ENCODE measurements around the gene ATP8B3.
"Not testable (repeated sequence)": the region's sequence is repeated elsewhere in the genome, so short reads cannot be mapped to it uniquely, and the experiment has no call there.

Gene ATP8B3

DNA sequence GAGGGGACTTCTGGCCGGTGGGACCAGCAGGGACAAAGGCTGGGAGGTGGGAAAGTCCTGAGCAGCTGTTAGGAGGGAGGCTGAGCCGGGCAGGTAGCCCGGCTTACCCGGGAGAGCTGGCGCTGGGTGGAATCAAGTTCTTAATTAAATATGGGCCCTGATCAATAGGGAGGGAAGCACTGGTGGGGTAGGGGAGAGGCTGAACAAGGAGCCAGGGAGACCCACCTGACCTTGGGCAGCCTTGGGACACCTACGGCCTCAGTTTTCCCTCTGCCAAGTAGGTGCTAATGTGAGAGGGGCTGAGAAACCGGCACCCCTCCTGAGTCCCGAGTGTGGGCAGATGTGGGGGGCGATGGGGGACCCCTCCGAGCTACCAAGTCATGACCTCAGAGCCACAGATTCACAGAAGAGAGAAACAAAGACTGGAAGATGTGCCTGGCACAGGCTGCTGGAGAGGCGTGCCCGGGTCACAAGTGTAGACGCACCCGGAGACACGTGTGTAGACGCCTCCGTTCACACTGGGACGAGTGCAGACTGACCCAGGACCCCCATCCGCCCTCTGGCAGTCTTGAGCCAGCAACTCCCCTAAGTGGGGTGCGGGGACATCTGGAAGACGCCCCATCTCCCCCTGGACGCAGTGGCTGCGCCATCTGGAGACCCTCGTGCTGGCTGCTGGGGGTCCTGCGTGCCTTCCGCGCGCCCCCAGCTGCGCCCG is 50.4 kb downstream of the ATP8B3 start:
- Histone ChIP-seq H3K4me1 (ENCODE audit: insufficient read depth, low read length) (peaks cover 1% of the 10 kb centered on the region; the same call in 1 of the 2 replicates), H3K4me3 (ENCODE audit: low read depth in 1 of 2, low read length in 2 of 2) (no peak overlapping the region), H2AFZ (ENCODE audit: low read depth, low read length) (no peak overlapping the region), H3K9ac (ENCODE audit: low read depth, low read length) (no peak overlapping the region), H4K20me1 (ENCODE audit: insufficient read depth, low read length) (no peaks in the 10 kb centered on the region), H3K36me3 (ENCODE audit: insufficient read depth, low read length) (no peaks in the 10 kb centered on the region), H3K27ac (ENCODE audit: low read length) (no peak overlapping the region), H3K9me3 (ENCODE audit: insufficient read depth, low read length, severe bottlenecking) (no peaks in the 10 kb centered on the region), H3K27me3 (ENCODE audit: insufficient read depth, low read length, poor library complexity) (peaks cover 5% of the 10 kb centered on the region), H3K4me2 (ENCODE audit: insufficient read depth, low read length) (no peak overlapping the region), H3K79me2 (ENCODE audit: insufficient read depth, low read length) (no peaks in the 10 kb centered on the region)
- TF ChIP-seq, protein P1, sequence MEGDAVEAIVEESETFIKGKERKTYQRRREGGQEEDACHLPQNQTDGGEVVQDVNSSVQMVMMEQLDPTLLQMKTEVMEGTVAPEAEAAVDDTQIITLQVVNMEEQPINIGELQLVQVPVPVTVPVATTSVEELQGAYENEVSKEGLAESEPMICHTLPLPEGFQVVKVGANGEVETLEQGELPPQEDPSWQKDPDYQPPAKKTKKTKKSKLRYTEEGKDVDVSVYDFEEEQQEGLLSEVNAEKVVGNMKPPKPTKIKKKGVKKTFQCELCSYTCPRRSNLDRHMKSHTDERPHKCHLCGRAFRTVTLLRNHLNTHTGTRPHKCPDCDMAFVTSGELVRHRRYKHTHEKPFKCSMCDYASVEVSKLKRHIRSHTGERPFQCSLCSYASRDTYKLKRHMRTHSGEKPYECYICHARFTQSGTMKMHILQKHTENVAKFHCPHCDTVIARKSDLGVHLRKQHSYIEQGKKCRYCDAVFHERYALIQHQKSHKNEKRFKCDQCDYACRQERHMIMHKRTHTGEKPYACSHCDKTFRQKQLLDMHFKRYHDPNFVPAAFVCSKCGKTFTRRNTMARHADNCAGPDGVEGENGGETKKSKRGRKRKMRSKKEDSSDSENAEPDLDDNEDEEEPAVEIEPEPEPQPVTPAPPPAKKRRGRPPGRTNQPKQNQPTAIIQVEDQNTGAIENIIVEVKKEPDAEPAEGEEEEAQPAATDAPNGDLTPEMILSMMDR (IDR thresholded peaks at IDR 0.05; ENCODE audit: borderline replicate concordance, extremely low read depth, low read length, poor library complexity, severe bottlenecking), result no peak
- no peak for TF ChIP-seq EZH2 (IDR thresholded peaks at IDR 0.05; ENCODE audit: borderline replicate concordance, low read depth, low read length, severe bottlenecking)
- DNase-seq (no peak), ATAC-seq (ENCODE audit: insufficient read depth, low read depth) (no peak)

DNA sequence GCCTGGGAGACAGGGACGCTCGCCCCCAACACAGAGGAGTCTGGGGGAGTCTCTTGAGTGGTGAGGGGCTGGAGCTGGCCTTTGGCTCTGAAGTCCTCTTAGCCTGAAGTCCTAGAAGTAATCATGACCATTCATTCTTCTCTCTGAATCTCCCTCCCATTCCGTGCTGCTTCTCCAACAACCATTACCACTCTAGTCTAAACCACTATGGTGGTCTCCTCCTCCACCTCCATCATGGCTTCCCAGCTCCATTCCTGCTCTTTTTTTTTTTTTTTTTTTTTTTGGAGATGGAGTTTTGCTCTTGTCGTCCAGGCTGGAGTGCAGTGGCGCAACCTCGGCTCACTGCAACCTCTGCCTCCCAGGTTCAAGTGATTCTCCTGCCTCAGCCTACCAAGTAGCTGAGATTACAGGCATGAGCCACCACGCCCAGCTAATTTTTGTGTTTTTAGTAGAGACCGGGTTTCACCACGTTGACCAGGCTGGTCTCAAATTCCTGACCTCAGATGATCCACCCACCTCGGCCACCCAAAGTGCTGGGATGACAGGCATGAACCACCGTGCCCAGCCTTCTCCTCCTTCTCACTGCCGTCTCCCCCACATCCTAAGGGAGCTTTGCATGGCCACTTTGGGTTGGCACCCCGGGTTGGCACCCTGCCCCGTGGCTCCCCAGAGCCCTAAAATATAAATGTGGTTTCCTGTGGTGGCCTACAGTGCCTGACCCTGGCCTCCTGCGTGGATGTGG is 51.1 kb downstream of the ATP8B3 start:
- H4K20me1 ChIP-seq (ENCODE audit: insufficient read depth, low read length); H3K79me2 ChIP-seq (ENCODE audit: insufficient read depth, low read length); H3K4me3 ChIP-seq (ENCODE audit: low read depth in 1 of 2, low read length in 2 of 2); H3K36me3 ChIP-seq (ENCODE audit: insufficient read depth, low read length); H3K9me3 ChIP-seq (ENCODE audit: insufficient read depth, low read length, severe bottlenecking); H3K27ac ChIP-seq (ENCODE audit: low read length); H3K27me3 ChIP-seq (ENCODE audit: insufficient read depth, low read length, poor library complexity); H3K4me1 ChIP-seq (ENCODE audit: insufficient read depth, low read length); H3K9ac ChIP-seq (ENCODE audit: low read depth, low read length); ATAC-seq (ENCODE audit: insufficient read depth, low read depth); H2AFZ ChIP-seq (ENCODE audit: low read depth, low read length); H3K4me2 ChIP-seq (ENCODE audit: insufficient read depth, low read length); DNase-seq: not testable (repeated sequence)

DNA sequence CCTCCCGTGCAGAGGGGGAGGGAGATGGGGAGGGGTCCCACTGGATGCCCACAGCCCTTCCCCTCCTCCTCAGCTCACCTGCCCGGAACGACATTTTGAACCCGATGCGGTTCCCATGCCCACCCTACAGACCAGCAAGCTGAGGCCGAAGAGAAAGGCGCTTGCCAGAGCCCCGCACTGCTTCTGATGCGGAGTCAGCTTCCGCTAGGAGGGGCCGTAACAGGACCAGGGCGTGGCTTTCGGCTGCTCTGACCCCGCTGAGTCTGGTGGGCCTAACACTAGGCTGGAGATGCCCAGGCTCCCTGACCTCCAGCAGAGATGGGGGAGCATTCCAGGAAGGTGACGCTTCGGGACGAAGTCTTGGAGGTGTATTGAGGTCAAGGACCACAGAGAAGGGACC is 52.1 kb downstream of the ATP8B3 start:
- no peaks in the 10 kb centered on the region for H3K36me3 ChIP-seq (ENCODE audit: insufficient read depth, low read length)
- peaks cover 5% of the 10 kb centered on the region for H3K27me3 ChIP-seq (ENCODE audit: insufficient read depth, low read length, poor library complexity)
- peaks cover 4% of the 10 kb centered on the region; the same call in 1 of the 2 replicates for H4K20me1 ChIP-seq (ENCODE audit: insufficient read depth, low read length)
- no peak overlapping the region for H3K4me2 ChIP-seq (ENCODE audit: insufficient read depth, low read length)
- no peak overlapping the region for H3K4me3 ChIP-seq (ENCODE audit: low read depth in 1 of 2, low read length in 2 of 2)
- no peak overlapping the region for H3K9ac ChIP-seq (ENCODE audit: low read depth, low read length)
- H3K79me2 ChIP-seq (ENCODE audit: insufficient read depth, low read length), result no peaks in the 10 kb centered on the region
- no peak overlapping the region for H3K27ac ChIP-seq (ENCODE audit: low read length)
- no peaks in the 10 kb centered on the region for H3K9me3 ChIP-seq (ENCODE audit: insufficient read depth, low read length, severe bottlenecking)
- ATAC-seq (ENCODE audit: insufficient read depth, low read depth), result no peak
- no peak overlapping the region for H2AFZ ChIP-seq (ENCODE audit: low read depth, low read length)
- DNase-seq, result no peak
- no peaks in the 10 kb centered on the region for H3K4me1 ChIP-seq (ENCODE audit: insufficient read depth, low read length)
- TF ChIP-seq EZH2 (IDR thresholded peaks at IDR 0.05; ENCODE audit: borderline replicate concordance, low read depth, low read length, severe bottlenecking), result no peak
- TF ChIP-seq, protein P1 (IDR thresholded peaks at IDR 0.05; ENCODE audit: borderline replicate concordance, extremely low read depth, low read length, poor library complexity, severe bottlenecking), result no peak

Measured in DND-41 (cell line).